Measurements from ENCODE around the gene RESF1.

RESF1 gene

DNA sequence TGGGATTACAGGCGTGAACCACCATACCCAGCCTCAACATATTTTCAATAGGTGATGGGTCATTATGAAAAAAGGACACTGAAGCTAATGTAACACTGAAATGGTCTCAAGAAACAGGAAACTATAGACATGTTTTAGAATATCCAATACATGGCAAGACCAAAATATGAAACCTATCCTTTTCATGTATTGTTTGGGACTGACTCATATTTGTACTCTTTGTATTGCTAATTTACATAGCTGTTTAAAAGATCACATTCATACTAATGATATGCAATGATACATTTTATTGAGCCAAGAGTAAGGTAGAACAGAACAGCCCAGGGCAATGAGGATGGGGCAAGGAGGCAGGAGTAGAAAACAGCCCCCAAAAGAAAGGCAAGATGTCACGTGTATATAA lies 32.6 kb downstream of the RESF1 start:
- TF ChIP-seq, protein P1, sequence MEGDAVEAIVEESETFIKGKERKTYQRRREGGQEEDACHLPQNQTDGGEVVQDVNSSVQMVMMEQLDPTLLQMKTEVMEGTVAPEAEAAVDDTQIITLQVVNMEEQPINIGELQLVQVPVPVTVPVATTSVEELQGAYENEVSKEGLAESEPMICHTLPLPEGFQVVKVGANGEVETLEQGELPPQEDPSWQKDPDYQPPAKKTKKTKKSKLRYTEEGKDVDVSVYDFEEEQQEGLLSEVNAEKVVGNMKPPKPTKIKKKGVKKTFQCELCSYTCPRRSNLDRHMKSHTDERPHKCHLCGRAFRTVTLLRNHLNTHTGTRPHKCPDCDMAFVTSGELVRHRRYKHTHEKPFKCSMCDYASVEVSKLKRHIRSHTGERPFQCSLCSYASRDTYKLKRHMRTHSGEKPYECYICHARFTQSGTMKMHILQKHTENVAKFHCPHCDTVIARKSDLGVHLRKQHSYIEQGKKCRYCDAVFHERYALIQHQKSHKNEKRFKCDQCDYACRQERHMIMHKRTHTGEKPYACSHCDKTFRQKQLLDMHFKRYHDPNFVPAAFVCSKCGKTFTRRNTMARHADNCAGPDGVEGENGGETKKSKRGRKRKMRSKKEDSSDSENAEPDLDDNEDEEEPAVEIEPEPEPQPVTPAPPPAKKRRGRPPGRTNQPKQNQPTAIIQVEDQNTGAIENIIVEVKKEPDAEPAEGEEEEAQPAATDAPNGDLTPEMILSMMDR (IDR thresholded peaks at IDR 0.05; ENCODE audit: low read depth, low read length), result no peak
- Histone ChIP-seq H3K9me3 (ENCODE audit: severe bottlenecking) (no peaks in the 10 kb centered on the region), H3K36me3 (peaks cover 1% of the 10 kb centered on the region; the same call in 1 of the 2 replicates)

GRCh38 chr12:31999692-32000091 lies 40.5 kb downstream of the RESF1 start:
- H3K27me3 ChIP-seq (ENCODE audit: insufficient read depth, low read depth, severe bottlenecking), result no peaks in the 10 kb centered on the region
- no peak overlapping the region for H3K27ac ChIP-seq
- peaks cover 11% of the 10 kb centered on the region; the same call in 1 of the 2 replicates for H3K36me3 ChIP-seq
- no peaks in the 10 kb centered on the region for H3K9me3 ChIP-seq (ENCODE audit: severe bottlenecking)
- TF ChIP-seq, protein P1 (IDR thresholded peaks at IDR 0.05; ENCODE audit: low read depth, low read length), result no peak
- DNase-seq, result no peak
- no peak overlapping the region for H3K4me3 ChIP-seq (ENCODE audit: low read depth, low read length)

More for the DNA sequence above, 32.6 kb downstream of the RESF1 start:
- Histone ChIP-seq H3K4me3 (ENCODE audit: low read depth, low read length) (no peak overlapping the region), H3K27me3 (ENCODE audit: insufficient read depth, low read depth, severe bottlenecking) (no peaks in the 10 kb centered on the region), H3K27ac (no peak overlapping the region)
- DNase-seq, result no peak

GRCh38 chr12:32000373-32001005 lies 41.3 kb downstream of the RESF1 start:
- TF ChIP-seq, protein P1 (IDR thresholded peaks at IDR 0.05; ENCODE audit: low read depth, low read length), result no peak
- Histone ChIP-seq H3K27me3 (ENCODE audit: insufficient read depth, low read depth, severe bottlenecking) (no peaks in the 10 kb centered on the region), H3K36me3 (peaks cover 11% of the 10 kb centered on the region; the same call in 1 of the 2 replicates), H3K4me3 (ENCODE audit: low read depth, low read length) (no peak overlapping the region), H3K9me3 (ENCODE audit: severe bottlenecking) (no peaks in the 10 kb centered on the region), H3K27ac (no peak overlapping the region)
- no peak for DNase-seq

GRCh38 chr12:32002848-32003493 lies 43.8 kb downstream of the RESF1 start:
- H3K27ac ChIP-seq, result no peak overlapping the region
- H3K4me3 ChIP-seq (ENCODE audit: low read depth, low read length), result no peak overlapping the region
- DNase-seq, result no peak
- TF ChIP-seq, protein P1 (IDR thresholded peaks at IDR 0.05; ENCODE audit: low read depth, low read length), result no peak
- H3K36me3 ChIP-seq, result peaks cover 3% of the 10 kb centered on the region; the same call in 1 of the 2 replicates
- no peaks in the 10 kb centered on the region for H3K9me3 ChIP-seq (ENCODE audit: severe bottlenecking)
- H3K27me3 ChIP-seq (ENCODE audit: insufficient read depth, low read depth, severe bottlenecking), result no peaks in the 10 kb centered on the region

DNA sequence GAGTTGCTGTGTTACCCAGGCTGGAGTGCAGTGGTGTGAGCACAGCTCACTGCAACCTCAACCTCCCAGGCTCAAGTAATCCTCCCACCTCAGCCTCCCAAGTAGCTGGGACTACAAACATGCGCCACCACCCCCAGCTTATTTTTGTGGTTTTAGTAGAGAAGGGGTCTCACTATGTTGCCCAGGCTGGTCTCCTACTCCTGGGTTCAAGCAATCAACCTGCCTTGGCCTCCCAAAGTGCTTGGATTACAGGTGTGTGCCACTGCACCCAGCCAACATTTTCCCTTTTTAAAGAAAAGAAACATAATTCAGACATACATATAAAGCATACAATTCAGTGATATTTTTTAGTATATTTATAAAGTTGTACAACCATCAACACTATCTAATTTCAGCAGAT lies 44.4 kb downstream of the RESF1 start:
- TF ChIP-seq, protein P1 (IDR thresholded peaks at IDR 0.05; ENCODE audit: low read depth, low read length), result no peak
- Histone ChIP-seq H3K4me3 (ENCODE audit: low read depth, low read length) (no peak overlapping the region), H3K27me3 (ENCODE audit: insufficient read depth, low read depth, severe bottlenecking) (no peaks in the 10 kb centered on the region), H3K36me3 (no peaks in the 10 kb centered on the region; the same call in 1 of the 2 replicates), H3K27ac (no peak overlapping the region), H3K9me3 (ENCODE audit: severe bottlenecking) (no peaks in the 10 kb centered on the region)
- DNase-seq, result no peak

Measured in WERI-Rb-1 (cell line).